Measurements from ENCODE around the gene SORCS2.

Gene SORCS2

DNA sequence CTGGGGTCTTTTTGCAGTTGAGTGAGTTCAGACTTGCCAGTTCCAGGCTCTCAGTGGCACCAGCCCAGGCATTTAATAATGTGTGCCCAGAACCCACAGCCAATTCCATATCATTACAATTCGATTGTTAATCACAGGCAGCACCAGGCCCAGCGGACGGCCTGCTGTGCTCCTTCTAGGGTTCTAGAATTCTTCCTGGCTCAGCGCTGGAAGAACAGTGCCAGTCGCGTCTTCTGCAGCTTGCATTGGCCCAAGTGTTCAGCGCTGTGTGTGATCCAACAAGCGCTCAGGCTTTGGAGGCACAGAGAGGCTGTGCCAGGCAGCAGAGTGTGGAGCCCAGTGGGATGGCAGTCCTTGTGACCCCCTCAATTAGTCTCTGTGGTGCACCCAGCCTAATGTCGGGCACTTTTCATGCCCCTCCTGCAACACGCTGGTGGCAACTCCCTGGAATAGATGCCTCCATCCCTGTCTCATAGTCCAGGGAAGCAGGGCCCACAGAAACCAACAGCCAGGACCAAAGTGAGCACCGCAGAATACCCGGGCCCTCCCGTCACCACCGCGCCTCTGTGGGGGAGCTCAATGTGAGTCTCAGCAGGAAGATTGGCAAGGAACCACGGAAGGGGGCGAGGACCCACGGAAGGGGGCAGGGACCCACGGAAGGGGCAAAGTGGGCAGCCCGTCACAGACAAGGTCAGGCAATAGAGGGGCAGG is 554.2 kb downstream of the SORCS2 start:
- no peak for DNase-seq

DNA sequence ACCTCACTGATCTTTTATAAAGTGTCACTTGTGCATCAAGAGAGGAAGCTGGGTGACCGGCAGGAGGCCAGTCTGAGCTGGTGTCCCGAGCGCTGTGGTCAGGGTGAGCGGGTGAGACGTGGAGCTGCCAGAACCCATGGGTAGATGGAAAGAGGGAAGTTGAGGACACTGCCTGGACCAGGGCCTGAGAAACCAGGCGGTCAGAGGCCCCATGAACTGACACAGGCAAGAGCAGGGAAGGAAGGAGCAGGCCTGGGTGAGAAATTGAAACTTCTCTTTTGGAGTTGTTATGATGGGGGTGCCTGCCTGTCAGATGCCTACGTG is 554.7 kb downstream of the SORCS2 start:
- no peak for DNase-seq

DNA sequence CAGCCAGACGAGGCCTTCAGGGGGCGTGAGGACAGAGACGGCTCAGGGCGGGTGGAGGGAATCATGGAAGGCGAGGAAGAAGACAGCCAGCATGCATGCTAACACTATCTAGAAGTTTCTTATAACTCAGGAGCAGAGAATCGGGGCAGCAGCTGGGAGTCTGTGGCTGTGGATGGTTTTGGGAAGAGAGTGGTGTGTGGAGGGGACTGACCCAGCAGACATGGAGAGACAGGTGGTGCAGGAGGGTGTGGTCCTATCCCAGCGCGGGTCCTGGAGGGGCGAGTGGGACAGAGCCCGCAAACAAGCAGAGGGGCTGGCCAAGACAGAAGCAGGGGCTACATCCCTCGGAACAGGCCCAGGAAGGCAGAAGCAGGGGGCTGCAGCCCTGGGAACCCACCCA is 555.2 kb downstream of the SORCS2 start:
- no peak for DNase-seq

DNA sequence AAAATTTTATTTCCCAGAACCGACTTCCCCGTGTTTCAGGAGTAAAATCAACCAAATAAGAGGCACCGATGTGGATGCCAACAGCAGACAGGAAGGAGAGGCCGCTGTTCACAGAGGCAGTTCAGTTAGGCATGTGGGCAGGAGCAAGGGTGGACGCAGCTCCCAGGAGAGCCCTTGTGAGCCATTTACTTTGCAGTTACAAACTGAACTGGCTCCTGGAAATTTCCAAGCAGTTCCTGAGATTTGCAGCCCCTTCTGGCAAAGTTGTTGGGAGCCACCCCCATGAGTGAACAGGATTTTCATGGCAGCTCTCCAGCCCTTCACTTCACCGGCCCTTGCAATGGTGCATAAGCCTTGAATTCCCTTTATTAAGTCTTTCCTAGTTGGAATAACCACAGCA is 558.2 kb downstream of the SORCS2 start:
- DNase-seq = no peak

DNA sequence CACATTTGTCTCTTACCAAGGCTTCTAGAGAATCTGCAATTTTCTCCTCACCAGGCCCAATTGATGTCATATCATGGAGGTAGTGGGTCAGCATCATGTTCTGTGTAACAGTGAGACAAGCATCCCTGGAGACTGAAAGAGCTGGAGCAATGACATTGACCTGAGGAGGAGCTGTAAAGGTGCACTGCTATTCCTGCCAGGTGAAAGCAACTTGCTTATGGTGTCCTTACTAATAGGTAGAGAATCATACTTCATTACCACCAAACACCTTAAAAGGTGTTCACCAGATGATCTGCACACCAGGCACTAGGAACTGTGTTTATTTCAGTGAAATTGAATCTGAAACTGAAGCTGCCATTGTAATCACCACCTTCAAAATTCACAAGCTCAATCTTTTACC is 558.6 kb downstream of the SORCS2 start:
- no peak for DNase-seq

DNA sequence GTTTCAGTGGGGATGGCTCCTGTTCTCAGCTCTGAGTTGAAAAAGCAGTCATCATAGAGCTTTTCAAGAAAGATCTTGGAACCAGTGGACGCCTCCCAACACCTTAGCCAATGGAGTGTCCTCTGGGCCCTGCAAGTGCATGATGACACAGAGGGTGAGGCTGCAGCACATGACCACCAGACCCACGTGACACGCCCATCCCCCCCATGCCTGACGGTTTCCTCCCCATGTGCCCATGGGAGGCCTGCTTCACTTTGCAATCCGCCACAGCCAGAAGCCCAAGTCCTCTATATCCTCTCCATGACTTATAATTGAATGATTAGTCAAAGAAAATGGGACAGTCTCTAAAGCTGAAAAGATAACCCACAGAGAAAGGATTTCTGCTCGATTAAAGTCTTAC is 560.3 kb downstream of the SORCS2 start:
- DNase-seq = no peak

DNA sequence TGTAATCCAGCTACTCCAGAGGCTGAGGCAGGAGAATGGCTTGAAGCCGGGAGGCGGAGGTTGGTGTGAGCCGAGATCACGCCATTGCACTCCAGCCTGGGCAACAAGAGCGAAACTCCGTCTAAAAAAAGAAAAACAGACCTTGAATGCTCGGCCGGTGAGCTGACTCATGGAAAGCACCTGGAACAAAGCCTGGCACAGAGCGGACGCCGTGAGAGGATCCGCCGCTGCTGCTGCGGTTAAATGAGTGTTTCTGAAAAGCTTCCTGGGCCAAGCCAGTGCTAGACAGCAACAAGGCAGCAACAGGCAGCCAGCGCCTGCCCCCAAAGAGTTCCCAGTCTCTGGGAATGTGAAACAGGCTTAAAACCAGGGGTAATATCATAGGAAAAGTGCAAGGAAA is 560.9 kb downstream of the SORCS2 start:
- DNase-seq = no peak

DNA sequence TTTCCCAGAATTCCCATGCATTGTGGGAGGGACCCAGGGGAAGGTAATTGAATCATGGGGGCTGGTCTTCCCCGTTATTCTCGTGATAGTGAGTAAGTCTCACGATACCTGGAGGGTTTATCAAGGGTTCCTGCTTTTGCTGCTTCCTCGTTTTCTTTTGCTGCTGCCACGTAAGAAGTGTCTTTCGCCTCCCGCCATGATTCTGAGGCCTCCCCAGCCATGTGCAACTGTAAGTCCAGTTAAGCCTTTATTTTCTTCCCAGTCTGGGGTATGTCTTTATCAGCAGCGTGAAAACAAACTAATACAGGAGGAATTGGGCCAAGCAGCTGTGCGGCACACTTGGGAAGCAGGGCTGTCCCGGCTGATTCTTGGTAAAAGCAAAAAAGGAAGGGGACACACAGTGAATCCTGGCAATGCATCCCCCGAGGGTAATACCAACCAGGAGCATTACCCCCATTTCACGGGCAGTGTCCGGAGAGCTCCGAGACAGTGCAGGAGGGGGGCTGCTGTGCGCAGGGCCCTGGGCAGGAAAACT is 561.7 kb downstream of the SORCS2 start:
- no peak for DNase-seq

DNA sequence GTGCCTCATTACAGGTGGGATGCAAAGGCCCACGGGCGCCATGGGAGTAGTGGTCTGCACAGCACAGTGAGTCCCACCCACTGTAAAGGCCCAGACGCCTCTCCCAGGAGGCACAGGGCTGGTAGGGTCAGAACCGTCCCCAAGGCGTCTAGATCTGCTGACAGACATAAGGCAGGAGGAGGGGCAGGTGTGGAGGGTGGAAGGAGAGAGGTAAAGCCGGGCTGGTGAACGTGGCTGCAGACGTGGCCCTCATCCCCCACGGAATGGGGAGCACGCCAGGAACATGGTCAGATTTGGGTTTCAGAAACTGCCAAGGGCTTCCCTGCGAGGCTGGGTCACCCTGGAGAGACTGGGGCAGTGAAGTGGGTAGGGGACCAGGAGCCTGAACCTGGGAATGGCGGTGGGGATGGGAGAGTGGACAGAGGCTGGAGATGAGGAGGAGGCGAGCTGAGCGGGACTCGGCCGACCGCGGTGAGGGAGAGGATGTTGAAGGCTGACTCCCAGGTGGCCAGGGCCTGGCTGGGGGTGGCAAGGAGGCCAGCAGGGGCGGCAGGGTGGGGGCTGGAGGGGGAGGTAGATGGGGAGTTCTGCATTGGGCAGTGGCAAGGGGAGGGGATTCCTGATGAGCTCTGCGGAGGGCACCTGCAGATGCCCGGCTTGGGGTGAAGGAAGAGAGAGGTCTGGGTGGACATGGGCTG is 562.4 kb downstream of the SORCS2 start:
- DNase-seq = no peak

DNA sequence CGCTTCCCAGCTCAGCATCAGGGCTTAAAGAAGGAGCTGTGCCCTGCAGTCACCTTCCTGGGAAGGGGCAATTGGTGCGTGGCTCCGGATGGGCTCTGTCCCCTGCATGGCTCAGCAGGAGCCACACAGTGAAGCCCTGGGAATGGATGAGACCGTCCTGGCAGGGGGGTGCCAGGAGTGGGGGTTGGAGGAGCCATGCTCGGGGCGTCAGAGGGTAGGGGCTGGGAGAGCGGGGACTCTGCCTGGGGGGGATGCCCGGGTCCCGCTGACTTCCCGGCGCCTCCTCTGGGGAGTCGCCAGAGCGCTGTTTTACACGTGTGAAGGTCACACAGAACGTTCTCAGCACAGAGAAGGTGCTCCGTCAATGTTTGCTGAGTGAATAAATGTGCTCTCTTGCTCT is 563.2 kb downstream of the SORCS2 start:
- no peak for DNase-seq

DNA sequence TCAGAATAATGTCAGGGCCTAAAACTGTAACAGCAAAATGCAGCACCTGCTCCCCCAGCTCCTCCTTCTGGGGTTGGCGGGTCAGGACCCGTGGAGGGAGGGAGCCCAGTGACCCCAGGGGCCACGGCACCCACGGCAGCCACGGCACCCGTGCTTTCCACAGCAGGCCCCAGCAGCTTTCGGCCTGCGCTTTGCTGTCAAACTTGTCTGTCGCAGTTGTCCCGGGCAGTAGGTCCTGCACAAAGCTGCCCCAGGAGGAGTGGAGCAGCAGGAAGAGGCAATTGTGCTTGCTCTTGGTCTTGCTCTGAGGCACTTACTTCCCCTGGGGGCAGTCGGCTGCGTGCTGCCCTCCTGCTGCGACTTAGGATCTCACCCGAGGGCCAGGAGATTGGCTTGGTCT is 563.7 kb downstream of the SORCS2 start:
- no peak for DNase-seq

DNA sequence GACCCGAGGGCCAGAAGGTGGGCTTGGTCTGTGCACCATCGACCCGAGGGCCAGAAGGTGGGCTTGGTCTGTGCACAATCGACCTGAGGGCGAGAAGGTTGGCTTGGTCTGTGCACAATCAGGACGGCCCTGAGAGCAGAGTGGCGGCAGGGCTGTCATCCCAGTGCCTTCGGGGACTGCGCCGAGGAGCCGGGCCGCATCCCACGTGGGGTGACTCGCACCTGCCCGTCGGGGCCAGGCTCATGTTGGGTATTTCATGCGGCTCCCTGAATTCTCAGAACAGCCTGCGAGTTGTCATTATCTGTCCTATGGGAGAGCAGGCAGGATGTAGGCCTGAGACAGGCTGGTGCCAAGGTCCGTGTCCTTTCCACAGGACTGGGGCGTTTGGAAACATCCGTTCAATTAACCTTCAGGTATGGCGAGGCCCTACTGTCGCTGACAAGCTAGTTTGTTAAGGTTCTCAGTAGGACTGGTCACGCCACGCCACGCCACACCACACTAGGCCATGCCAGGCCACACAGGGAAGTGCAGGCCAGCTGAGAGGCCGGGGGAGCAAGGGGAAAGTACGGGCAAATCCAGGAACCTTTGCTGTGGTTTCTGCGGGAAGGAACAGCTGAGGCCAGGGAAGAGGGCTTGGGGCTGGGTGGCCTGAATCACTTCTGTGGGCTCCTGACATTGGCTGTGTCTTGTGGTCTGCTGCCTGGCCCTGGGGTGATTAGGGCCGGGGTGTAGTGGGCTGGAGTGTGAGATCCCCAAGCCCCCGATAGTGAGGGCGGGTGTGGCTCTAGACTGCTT is 564.4 kb downstream of the SORCS2 start:
- peak; percentile 15 for DNase-seq

DNA sequence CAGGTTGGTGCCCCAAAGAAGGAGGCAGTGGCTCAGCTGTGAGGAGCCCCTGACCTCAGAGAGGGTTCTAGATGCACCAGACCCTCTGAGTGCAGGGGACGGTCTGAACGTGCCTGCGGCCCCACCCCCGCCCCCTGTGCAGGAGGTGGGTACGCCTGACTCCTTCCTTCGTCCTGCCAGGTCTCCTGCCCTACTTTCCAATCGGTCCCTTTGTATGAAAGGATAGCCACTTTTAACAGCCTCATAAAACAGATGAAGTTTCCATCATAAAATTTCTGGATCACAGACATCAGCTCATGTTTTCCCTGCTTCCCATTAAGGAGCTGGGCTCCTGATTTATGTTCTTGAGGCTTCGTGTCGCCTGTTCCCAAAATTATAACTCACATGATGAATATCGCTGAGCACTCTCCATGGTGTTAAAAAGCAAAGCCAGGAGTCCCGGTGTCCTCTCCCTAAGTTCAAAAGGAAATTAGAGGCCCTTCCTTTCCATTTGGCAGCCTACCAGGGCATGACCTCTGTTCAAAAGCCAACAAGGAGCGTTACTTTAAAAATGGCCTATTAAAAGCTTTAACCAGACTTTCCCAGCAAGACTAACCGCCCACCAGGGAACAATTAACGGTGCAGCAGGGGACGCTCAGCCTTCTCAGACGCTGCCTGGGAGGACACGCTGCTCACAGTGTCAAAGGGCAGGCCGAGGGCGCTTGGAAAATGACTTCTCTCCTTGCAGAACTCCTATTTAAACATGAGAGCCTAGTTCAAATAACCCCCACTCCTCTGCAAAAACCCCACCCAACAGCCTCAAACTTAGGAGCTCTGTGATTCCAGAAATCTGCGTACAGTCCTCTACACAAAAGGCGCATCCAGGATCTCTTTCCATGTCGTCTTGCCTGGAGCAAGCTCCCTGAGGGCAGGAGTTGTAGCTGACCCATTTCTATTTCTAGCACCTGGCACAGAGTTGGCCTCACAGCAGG is 565.4 kb downstream of the SORCS2 start:
- DNase-seq = no peak

DNA sequence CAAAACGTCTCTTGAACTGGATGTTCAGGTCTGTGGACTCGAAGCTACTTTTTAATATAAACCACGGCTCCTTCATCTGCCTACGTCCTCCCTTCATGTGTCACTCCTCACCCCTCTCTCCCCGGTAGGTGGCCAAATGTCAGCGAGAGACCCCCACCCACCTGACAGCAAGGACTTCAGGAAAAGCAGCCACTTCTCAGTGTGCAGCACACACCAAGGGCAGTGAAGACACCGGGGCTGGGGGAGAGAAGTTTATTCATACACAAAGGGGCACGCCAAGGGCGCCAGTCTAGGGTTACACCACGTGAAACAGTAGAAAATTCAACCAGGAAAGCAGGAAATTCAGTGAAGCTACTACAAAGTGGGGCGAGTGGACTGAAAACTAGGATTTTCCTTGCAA is 566.1 kb downstream of the SORCS2 start:
- DNase-seq = no peak

DNA sequence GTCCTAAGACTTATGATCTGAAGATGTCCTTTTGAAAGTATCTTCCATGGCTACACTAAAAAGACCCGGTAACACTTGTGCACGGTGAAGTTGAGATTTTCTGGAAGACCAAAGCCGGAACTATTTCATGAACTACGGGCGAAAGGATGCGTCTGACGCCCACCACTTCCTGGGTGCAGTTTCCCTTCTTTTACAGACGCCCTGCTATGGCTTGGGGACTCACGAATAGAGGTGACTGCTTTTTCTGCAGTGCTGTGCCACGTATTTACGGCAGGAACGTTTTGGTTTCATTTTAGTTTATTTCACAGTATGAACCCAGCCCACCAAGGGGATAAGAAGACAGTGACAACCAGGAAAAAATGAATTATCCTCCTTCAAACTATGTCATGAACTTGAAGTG is 566.9 kb downstream of the SORCS2 start:
- no peak for DNase-seq

DNA sequence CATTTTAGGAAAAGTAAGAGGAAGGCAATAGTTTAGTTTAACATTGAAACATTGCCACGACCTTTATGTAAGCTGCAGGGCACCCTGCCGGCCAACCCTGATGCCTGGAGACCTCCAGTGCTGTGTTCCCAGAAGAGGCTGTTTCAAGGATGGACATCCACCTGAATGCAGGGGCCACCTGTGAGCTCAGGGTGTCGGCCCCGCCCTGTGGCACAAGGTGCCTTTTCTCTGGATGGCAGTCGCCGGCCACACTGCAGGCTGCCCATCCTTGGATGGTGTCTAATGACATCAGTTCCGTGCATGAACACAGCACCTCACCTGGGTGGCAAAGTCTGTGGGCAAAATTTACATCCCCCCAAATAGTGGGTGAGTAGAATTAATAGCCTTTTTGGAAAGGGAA is 567.3 kb downstream of the SORCS2 start:
- no peak for DNase-seq

DNA sequence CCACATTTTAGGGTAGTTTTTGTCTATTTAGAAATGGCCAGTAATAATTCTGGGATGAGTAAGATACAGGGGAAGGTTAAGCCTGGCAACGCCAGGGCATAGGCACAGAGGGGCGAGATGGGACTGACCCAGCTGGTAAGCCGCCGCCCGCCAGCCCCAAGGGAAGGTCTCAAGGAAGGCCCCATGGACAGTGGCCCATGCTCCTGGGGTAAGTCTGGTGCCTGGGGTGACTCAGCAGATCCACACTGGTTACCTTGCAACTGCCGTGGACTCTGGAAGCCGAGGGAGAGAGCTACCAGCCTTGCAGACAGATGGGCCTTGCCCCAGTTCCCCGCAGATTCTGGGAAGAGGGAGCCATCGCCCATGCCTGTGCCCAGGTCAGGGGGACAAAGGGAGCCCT is 567.9 kb downstream of the SORCS2 start:
- DNase-seq = no peak

DNA sequence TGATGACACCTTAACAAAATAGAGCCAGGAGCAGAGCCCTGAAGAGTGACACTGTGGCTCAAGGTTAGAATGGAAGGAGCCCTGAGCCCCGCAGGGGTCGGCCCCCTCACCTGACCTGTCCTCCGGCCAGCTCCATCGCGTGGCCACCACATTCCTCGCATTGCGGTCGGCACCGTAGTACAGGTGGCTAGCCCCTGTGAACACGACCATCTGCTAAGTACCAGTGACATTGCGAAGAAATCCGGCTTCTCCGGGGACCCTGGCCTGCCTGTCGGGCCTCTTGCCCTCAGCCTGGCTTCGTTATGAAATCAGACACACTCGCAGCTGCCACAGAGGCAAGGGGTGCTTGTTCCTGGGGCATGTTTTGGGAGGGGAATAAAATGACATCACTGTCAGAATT is 568.4 kb downstream of the SORCS2 start:
- no peak for DNase-seq

DNA sequence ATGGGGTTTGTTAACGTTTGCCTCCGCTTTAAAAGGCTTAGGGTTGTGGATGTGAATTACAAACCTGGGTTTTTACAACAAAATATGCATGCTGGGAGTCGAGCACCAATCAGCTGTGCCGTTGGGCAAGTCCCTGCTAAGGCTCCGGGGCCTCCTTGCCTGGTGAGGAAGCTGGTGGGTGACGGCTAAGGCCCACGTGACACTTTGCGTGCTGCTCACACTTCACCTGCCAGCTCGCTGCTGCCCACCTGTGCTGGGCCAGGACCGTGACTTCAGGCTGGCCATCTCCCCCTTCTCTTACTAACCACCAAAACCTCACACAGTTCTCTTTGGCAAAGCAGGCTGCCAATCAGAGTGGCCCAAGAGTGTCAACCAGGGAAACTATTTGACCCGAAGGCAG is 569.0 kb downstream of the SORCS2 start:
- DNase-seq = no peak

DNA sequence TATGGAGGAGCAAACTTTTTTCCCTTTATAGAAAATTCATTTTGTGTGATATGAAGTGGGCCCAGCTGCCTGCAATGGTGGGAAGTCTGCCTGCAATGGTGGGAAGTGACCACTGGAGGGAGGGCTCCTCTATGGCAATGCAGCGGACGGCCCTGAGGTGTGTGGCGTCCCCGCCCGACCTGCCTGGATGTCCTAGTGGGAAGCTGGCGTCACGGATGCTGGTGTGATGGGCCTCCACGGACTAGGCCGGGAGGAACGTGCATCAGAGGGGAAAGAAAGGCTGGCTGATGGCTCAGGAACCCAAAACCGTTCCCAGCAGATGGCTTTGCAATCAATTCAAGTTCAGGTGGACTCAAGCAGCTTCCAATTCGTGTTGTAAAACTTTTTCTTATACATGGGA is 569.4 kb downstream of the SORCS2 start:
- DNase-seq = peak; percentile 80

DNA sequence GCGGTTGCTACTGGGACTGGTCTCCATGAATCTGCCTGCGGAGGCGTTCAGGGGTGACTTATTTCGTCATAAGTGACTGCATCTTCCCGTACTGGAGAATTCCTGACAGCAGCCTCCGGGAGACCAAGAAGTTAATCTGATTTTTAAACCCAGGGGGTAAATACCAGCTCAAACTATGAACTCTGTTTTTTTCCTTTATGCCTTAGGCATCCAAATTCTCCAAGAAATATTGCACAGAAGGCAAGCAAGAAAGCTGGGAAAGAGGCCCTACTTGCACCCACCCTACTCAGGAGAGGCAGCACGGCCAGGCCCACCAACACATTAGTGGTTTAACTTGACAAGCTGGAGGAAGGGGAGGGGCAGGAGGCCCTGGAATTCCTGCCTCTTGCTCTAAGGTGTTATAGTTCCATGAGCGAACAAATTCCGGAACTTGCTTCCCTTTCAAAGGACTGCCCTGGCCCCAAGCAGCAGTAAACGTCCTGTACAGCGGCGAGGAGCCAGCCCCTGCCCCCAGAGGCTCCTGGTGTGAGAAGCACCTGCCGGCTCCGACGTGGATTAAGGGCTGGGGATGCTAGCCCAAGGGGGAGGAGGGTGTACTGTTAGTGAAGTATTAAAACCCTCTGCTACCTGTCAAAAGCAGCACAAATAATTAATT is 570.2 kb downstream of the SORCS2 start:
- no peak for DNase-seq

DNA sequence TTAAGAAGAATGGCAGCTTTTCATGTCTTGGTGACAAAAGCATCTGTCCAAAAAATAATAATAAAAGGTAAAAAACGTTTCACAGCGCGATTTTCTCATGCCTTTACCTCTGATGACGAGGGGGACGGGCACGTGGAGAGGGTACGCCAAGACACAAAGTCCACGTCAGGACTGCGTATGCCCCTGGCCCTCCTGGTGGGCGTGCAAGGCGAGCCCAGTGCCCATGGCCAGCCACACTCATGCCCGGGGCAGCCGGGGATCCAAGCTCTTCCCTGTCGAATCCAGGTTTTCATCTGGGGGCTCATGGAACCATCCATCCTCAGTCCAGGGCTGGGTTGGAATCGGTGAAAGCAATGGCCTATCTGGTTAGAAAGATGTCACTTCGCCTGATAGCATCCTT is 570.8 kb downstream of the SORCS2 start:
- no peak for DNase-seq
